Measurements from ENCODE around the gene TRAPPC2. TPM values are rescaled to one million over a fixed set of nuclear protein-coding genes. Genes with fewer than 3 reads are reported as not detected.

TRAPPC2 gene
- polyA plus RNA-seq, 1 of the 3 experiments (the other 2 are of a cell fraction), result 10.4 TPM

GRCh38 chrX:13662355-13662791, 72.0 kb downstream of the TRAPPC2 start:
- H3F3A ChIP-seq (replicated peaks; ENCODE audit: insufficient read depth), result no peaks in the 10 kb centered on the region
- peaks cover 0 to 6% of the 10 kb centered on the region in 2 experiments for H3K36me3 ChIP-seq (replicated peaks in 1 of 2; ENCODE audit: control insufficient read depth in 1 of 2, insufficient read depth in 2 of 2, low read length in 1 of 2)
- H3K4me2 ChIP-seq, result no peak overlapping the region
- no peak for TF ChIP-seq CHD2 (IDR thresholded peaks at IDR 0.05; ENCODE audit: low read length, partially characterized antibody)
- peak; percentile 50 for TF ChIP-seq TCF12 (IDR thresholded peaks at IDR 0.05)
- no peaks in the 10 kb centered on the region for H3K9me2 ChIP-seq
- H3K4me3 ChIP-seq (ENCODE audit: low read depth in 2 of 2, low read length in 1 of 2), result no peak overlapping the region
- peaks cover 0 to 5% of the 10 kb centered on the region in 2 experiments; a peak in 1 of 4 replicates for H3K4me1 ChIP-seq (ENCODE audit: control insufficient read depth in 1 of 2, insufficient read depth in 2 of 2, low read depth in 1 of 2, low read length in 1 of 2)
- CTCF ChIA-PET, result interaction anchor here (0.7 to 2.8 kb wide), 4 partner anchors 16 to 370 kb away, joined by 3 to 9 read pairs (median 6); no protein-coding TSS in a partner anchor
- no peaks in the 10 kb centered on the region for H3K9me3 ChIP-seq
- no peak for DNase-seq
- H4K20me1 ChIP-seq (ENCODE audit: insufficient read depth), result no peaks in the 10 kb centered on the region
- WGBS (ENCODE audit: low lambda C conversion rate), result 79% methylated on average over 6 of the region's 6 CpGs
- H2AFZ ChIP-seq (ENCODE audit: low read depth), result no peak overlapping the region
- H3K79me2 ChIP-seq (ENCODE audit: insufficient read depth), result no peaks in the 10 kb centered on the region
- H3K9ac ChIP-seq, result no peak overlapping the region
- H3K27ac ChIP-seq (ENCODE audit: low read depth in 2 of 2, low read length in 1 of 2), result no peak overlapping the region; a peak in 1 of 4 replicates
- POLR2A ChIA-PET, result no interaction called here
- no peaks in the 10 kb centered on the region for H3K27me3 ChIP-seq (ENCODE audit: insufficient read depth)

Other genes starting within 250 kb of the TRAPPC2 start
- gene EGFL6, start 165.0 kb downstream of the TRAPPC2 start, polyA plus RNA-seq (2012; rRNA removed), result 0.19 and 0.25 TPM in 2 replicates
- 0.84 and 1.2 TPM in 2 replicates for gene TCEANC, start 81.5 kb downstream of the TRAPPC2 start, polyA plus RNA-seq (2012; rRNA removed)
- gene RAB9A, start 45.5 kb downstream of the TRAPPC2 start, polyA plus RNA-seq (2012; rRNA removed), result 15.3 and 16.6 TPM in 2 replicates
- gene OFD1, start 128 bp upstream of the TRAPPC2 start, polyA plus RNA-seq (2012; rRNA removed), result 13.4 and 16.5 TPM in 2 replicates
- gene GPM6B, start 82.5 kb upstream of the TRAPPC2 start, polyA plus RNA-seq (2012; rRNA removed), result 0.71 and 1.2 TPM in 2 replicates